C4-2B (cell line): ENCODE measurements around the gene PDGFC.

Experiments
- H3K27ac ChIP-seq: fragments of 450-650 bp; 2 replicates; pipeline ENCODE4 v1.5.1; 2017
- ZFX ChIP-seq: fragments of 450-650 bp; IDR thresholded peaks from 2 replicates; pipeline ENCODE4 v1.6.1; 2017
- TF ChIP-seq, protein P1 (sequence below): fragments of 450-650 bp; conservative IDR thresholded peaks from 2 replicates; pipeline ENCODE4 v1.5.1; 2017; ENCODE audit warnings: mild to moderate bottlenecking

PDGFC gene

GRCh38 chr4:156751486-156751885 is 220.1 kb downstream of the PDGFC start:
- no peak overlapping the region for H3K27ac ChIP-seq
- TF ChIP-seq ZFX, result no peak
- TF ChIP-seq, protein P1, sequence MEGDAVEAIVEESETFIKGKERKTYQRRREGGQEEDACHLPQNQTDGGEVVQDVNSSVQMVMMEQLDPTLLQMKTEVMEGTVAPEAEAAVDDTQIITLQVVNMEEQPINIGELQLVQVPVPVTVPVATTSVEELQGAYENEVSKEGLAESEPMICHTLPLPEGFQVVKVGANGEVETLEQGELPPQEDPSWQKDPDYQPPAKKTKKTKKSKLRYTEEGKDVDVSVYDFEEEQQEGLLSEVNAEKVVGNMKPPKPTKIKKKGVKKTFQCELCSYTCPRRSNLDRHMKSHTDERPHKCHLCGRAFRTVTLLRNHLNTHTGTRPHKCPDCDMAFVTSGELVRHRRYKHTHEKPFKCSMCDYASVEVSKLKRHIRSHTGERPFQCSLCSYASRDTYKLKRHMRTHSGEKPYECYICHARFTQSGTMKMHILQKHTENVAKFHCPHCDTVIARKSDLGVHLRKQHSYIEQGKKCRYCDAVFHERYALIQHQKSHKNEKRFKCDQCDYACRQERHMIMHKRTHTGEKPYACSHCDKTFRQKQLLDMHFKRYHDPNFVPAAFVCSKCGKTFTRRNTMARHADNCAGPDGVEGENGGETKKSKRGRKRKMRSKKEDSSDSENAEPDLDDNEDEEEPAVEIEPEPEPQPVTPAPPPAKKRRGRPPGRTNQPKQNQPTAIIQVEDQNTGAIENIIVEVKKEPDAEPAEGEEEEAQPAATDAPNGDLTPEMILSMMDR, result no peak

DNA sequence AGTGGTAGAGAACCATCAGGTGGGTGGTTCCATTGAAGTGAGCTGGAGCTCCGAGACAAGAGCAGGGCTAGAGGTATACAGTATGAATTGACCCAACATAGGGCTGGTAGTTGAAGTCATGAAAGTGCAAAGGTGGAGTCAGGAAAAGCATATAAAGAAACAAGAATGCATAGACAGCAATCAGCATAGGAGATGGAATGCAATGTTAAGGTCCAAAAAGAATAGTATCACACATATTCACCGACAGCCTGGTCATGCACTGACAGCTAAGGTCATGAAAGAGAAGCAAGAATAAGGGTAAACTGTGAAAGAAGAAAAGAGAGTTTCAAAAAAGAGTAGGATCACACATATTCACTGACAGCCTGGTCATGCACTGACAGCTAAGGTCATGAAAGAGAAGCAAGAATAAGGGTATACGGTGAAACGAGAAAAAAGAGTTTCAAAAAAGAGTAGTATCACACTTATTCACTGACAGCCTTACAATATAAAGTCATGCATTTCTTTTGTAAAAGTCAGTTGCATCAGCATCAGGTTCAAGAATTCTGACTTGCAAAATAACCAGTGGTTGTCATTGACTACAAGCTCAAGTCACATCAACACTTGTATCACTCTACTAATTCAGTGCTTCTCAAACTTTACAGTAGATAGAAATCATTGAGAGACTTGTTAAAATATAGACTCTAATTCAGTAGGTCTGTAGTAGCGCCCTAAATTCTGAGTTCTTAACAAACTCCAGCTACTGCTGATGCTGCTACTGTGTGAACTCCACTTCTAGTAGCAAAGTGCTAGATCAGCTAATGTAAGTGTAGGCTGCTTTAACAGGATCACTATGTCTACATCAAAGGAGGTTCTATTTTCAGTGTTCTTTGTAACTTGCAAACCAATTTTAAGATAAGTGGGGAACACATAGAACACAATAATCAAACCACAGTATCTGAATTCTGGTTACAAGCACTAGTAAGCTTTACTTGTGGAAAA is 221.9 kb downstream of the PDGFC start:
- no peak overlapping the region for H3K27ac ChIP-seq
- TF ChIP-seq ZFX, result no peak
- TF ChIP-seq, protein P1, result no peak

- TF ChIP-seq, protein P1, result no peak
- no peak for TF ChIP-seq ZFX
- no peak overlapping the region for H3K27ac ChIP-seq
Observed at GRCh38 chr4:156746111-156746510, 225.5 kb downstream of the PDGFC start.

- TF ChIP-seq ZFX, result no peak
- TF ChIP-seq, protein P1, result no peak
- H3K27ac ChIP-seq, result no peak overlapping the region
Observed at GRCh38 chr4:156738766-156739165, 232.8 kb downstream of the PDGFC start.

DNA sequence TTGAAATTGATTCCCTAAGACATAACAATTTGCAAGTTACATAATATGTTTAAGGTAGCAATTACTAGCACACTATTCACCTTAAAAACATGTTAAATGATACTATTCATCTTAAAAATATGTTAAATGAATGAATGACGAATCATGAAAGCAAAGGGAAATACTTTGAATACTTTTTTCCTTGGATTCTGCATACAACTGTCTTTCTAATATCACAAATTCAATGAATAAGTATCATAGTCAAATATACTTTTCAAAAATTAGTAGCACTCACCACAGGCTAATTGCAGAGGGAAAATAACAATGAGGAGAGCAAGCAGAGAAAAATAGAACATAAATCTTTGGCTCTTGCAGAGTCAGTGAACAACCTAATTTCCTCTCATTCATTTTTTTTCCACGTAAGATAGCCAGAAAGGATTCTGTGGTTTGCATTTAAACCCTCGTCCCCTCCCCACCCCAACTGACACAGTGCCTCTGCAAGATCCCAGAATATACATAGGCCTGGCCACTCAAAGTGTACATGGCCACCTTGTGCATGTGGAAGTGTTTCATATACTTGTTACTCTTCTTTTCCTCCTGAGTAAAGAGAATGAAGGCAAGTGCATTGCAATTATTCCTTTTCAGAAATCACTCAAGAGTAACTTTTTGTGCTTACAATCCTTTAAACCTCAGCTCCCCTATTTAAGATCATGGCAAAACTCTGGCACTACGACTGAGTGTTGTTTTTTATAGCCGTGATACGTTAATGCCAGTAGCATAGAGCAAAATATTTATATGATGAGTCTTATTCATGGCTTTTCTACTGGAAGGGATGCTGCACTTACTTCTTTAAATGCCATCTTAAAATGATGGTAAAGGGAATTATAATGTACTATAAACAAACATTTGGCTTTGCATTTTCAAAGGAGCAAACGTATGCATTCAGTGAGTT is 236.4 kb downstream of the PDGFC start:
- no peak for TF ChIP-seq ZFX
- TF ChIP-seq, protein P1, result no peak
- H3K27ac ChIP-seq, result no peak overlapping the region

DNA sequence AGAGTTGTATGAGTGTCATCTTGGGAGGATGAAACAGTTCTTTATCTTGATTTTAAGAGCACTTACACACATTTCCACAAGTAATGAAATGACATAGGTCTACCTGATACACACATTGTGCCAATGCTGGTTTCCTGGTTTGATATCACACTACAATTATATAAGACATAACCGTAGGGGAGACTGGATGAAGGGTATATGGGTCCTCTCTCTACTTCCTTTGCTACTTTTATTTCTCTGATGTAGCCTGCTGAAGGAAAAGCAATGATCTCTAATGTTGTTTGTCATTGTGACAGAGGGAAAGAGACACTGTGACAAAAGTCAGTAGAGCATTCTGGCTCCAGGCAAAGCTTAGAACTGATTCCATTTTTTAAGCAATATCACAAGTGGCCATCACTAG is 238.0 kb downstream of the PDGFC start:
- no peak overlapping the region for H3K27ac ChIP-seq
- no peak for TF ChIP-seq ZFX
- TF ChIP-seq, protein P1, result no peak

- TF ChIP-seq, protein P1, result no peak
- TF ChIP-seq ZFX, result no peak
- no peak overlapping the region for H3K27ac ChIP-seq
Observed at GRCh38 chr4:156732634-156733033, 239.0 kb downstream of the PDGFC start.
